Measurements from ENCODE around the gene CACNB1.
A peak's percentile ranks its signal among the peaks of the same experiment; 100 is the strongest.

GRCh38 chr17:39196808-39197291 lies 619 bp downstream of the CACNB1 start:
- TF ChIP-seq, protein P1, sequence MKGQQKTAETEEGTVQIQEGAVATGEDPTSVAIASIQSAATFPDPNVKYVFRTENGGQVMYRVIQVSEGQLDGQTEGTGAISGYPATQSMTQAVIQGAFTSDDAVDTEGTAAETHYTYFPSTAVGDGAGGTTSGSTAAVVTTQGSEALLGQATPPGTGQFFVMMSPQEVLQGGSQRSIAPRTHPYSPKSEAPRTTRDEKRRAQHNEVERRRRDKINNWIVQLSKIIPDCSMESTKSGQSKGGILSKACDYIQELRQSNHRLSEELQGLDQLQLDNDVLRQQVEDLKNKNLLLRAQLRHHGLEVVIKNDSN (IDR thresholded peaks at IDR 0.05): no peak
- TF ChIP-seq YY1 (IDR thresholded peaks at IDR 0.05; ENCODE audit: low read depth) (no peak), MAX (IDR thresholded peaks at IDR 0.05) (peak; percentile 58), NFIC (IDR thresholded peaks at IDR 0.05) (no peak), EP300 (IDR thresholded peaks at IDR 0.05; ENCODE audit: borderline replicate concordance) (0 out of 2 replicates have a peak, but pooled peaks have one; percentile 3), FOXM1 (IDR thresholded peaks at IDR 0.05; ENCODE audit: borderline replicate concordance, low read depth) (no peak), CEBPB (IDR thresholded peaks at IDR 0.05) (no peak), RAD21 (IDR thresholded peaks at IDR 0.05; ENCODE audit: low read depth) (no peak), ZBTB7A (IDR thresholded peaks at IDR 0.05; ENCODE audit: low read depth) (0 out of 2 replicates have a peak, but pooled peaks have one; percentile 58), TCF12 (IDR thresholded peaks at IDR 0.05; ENCODE audit: low read depth) (no peak), REST (IDR thresholded peaks at IDR 0.05; ENCODE audit: low read depth) (no peak), TAF1 (IDR thresholded peaks at IDR 0.05; ENCODE audit: low read depth) (no peak), CREB1 (IDR thresholded peaks at IDR 0.05; ENCODE audit: low read depth) (no peak)
